Activated CD4-positive, alpha-beta T cell treated with anti-CD3 and anti-CD28 coated beads, Interleukin-2, Interleukin-6, amounts not matched to agents 100 ng/mL and 50 ng/mL, durations not matched to agents 16 hours and 8 hours (primary cell): Measurements from ENCODE around the gene CGB1.
"Not testable (repeated sequence)": the region's sequence is repeated elsewhere in the genome, so short reads cannot be mapped to it uniquely, and the experiment has no call there.

ENCODE experiments used
- DNase-seq: peaks from one replicate; pipeline ENCODE4 v3.0.0-alpha.2; 2020

CGB1 gene

GRCh38 chr19:49057636-49058234 is 21.0 kb upstream of the CGB1 start, which contains the start of gene CGB7:
Gene CGB7, minus strand, starts transcription at chr19:49057749. Its CDS starts 2,374 bp downstream, at chr19:49055375.
- peak; percentile 32 for DNase-seq

- DNase-seq: not testable (repeated sequence)
Measured at GRCh38 chr19:49056902-49057596, 20.4 kb upstream of the CGB1 start.

- peak; percentile 53 for DNase-seq
Measured at GRCh38 chr19:49056101-49056901, 19.6 kb upstream of the CGB1 start.

GRCh38 chr19:49050376-49051033 is 13.8 kb upstream of the CGB1 start:
- not testable (repeated sequence) for DNase-seq

- DNase-seq: not testable (repeated sequence)
Measured at GRCh38 chr19:49049834-49050233, 13.1 kb upstream of the CGB1 start.

- not testable (repeated sequence) for DNase-seq
Measured at GRCh38 chr19:49049011-49049410, 12.3 kb upstream of the CGB1 start, which contains the start of gene CGB8. Gene CGB8, minus strand, starts transcription at chr19:49049111. Its CDS starts 372 bp downstream, at chr19:49048739.

- DNase-seq: not testable (repeated sequence)
Measured at GRCh38 chr19:49043548-49043947, 6.9 kb upstream of the CGB1 start, which contains the start of gene CGB5. Gene CGB5, plus strand, starts transcription at chr19:49043848. Its CDS starts 362 bp downstream, at chr19:49044210.

GRCh38 chr19:49042666-49043065 is 6.0 kb upstream of the CGB1 start:
- not testable (repeated sequence) for DNase-seq

- DNase-seq: no peak
Measured at GRCh38 chr19:49042177-49042576, 5.5 kb upstream of the CGB1 start.

- DNase-seq: not testable (repeated sequence)
Measured at GRCh38 chr19:49039736-49040135, 3.0 kb upstream of the CGB1 start.

- DNase-seq: not testable (repeated sequence)
Measured at GRCh38 chr19:49038557-49039276, 2.0 kb upstream of the CGB1 start.

GRCh38 chr19:49038111-49038510 is 1.4 kb upstream of the CGB1 start:
- not testable (repeated sequence) for DNase-seq

GRCh38 chr19:49031642-49032301 is 4.9 kb downstream of the CGB1 start, which contains the start of gene CGB2:
Gene CGB2, plus strand, starts transcription at chr19:49031890. Its CDS starts 206 bp downstream, at chr19:49032096.
- peak; percentile 94 for DNase-seq

GRCh38 chr19:49030323-49030722 is 6.4 kb downstream of the CGB1 start:
- DNase-seq: not testable (repeated sequence)

- DNase-seq: not testable (repeated sequence)
Measured at GRCh38 chr19:49029749-49030148, 6.9 kb downstream of the CGB1 start.

GRCh38 chr19:49028686-49029085 is 8.0 kb downstream of the CGB1 start:
- DNase-seq: not testable (repeated sequence)

- DNase-seq: not testable (repeated sequence)
Measured at GRCh38 chr19:49025599-49025998, 11.1 kb downstream of the CGB1 start.

- not testable (repeated sequence) for DNase-seq
Measured at GRCh38 chr19:49025088-49025487, 11.6 kb downstream of the CGB1 start.

GRCh38 chr19:49024233-49024632 is 12.5 kb downstream of the CGB1 start, which contains the start of gene CGB3:
Gene CGB3, minus strand, starts transcription at chr19:49024333. Its CDS starts 362 bp downstream, at chr19:49023971.
- DNase-seq: not testable (repeated sequence)

GRCh38 chr19:49022116-49022515 is 14.6 kb downstream of the CGB1 start:
- DNase-seq: no peak
